Fibroblast of villous mesenchyme (primary cell): ENCODE results near the gene TMEM129. TPM values are rescaled to one million over a fixed set of nuclear protein-coding genes. Genes with fewer than 3 reads are reported as not detected.
"Not testable (repeated sequence)": the region's sequence is repeated elsewhere in the genome, so short reads cannot be mapped to it uniquely, and the experiment has no call there.

Experiments
- DNase-seq: peaks from one replicate; pipeline ENCODE4 v3.0.0-alpha.2; 2010; ENCODE audit warnings: low read depth
- H3K4me3 ChIP-seq: 2 replicates; pipeline ENCODE4 v1.5.1; 2011; ENCODE audit warnings: low read depth, mild to moderate bottlenecking, low read length
- CTCF ChIP-seq: IDR thresholded peaks from 2 replicates; pipeline ENCODE4 v1.5.1; 2012; ENCODE audit warnings: low read depth, mild to moderate bottlenecking, low read length; ENCODE audit not compliant: insufficient read depth
- total RNA-seq: library from RNA; depleted of rRNA; stranded (reverse); fragments of >200 nt; gene quantifications from 2 replicates; pipeline ENCODE4 v1.2.3, GENCODE V29; 2012

TMEM129 gene
- total RNA-seq, 1 donor = 31.1 TPM

GRCh38 chr4:1675136-1675801, 45.9 kb downstream of the TMEM129 start:
- no peak for DNase-seq
- no peak overlapping the region for H3K4me3 ChIP-seq
- no peak for TF ChIP-seq CTCF

- no peak overlapping the region for H3K4me3 ChIP-seq
- DNase-seq = no peak
- TF ChIP-seq CTCF = no peak
Measured at GRCh38 chr4:1674682-1675081, 46.4 kb downstream of the TMEM129 start.

- no peak for TF ChIP-seq CTCF
- no peak for DNase-seq
Measured at GRCh38 chr4:1673671-1674070, 47.5 kb downstream of the TMEM129 start.

GRCh38 chr4:1671011-1671410, 50.1 kb downstream of the TMEM129 start:
- not testable (repeated sequence) for H3K4me3 ChIP-seq, DNase-seq

More at GRCh38 chr4:1673671-1674070, 47.5 kb downstream of the TMEM129 start:
- H3K4me3 ChIP-seq = no peak overlapping the region

- TF ChIP-seq CTCF = no peak
- H3K4me3 ChIP-seq = no peak overlapping the region
- no peak for DNase-seq
Measured at GRCh38 chr4:1670279-1670678, 50.8 kb downstream of the TMEM129 start.

- H3K4me3 ChIP-seq = no peak overlapping the region
- no peak for TF ChIP-seq CTCF
- DNase-seq = no peak
Measured at GRCh38 chr4:1669850-1670249, 51.3 kb downstream of the TMEM129 start.

GRCh38 chr4:1669270-1669669, 51.9 kb downstream of the TMEM129 start:
- TF ChIP-seq CTCF = no peak
- no peak for DNase-seq

More at GRCh38 chr4:1669270-1669669, 51.9 kb downstream of the TMEM129 start:
- H3K4me3 ChIP-seq = no peak overlapping the region
